ENCODE results near the gene SLC39A6.
"Not testable (repeated sequence)": the region's sequence is repeated elsewhere in the genome, so short reads cannot be mapped to it uniquely, and the experiment has no call there.

SLC39A6 gene

GRCh38 chr18:36086186-36086585, 43.0 kb downstream of the SLC39A6 start:
- H3K9ac ChIP-seq (ENCODE audit: low read length in 5 of 5) = no peak overlapping the region

DNA sequence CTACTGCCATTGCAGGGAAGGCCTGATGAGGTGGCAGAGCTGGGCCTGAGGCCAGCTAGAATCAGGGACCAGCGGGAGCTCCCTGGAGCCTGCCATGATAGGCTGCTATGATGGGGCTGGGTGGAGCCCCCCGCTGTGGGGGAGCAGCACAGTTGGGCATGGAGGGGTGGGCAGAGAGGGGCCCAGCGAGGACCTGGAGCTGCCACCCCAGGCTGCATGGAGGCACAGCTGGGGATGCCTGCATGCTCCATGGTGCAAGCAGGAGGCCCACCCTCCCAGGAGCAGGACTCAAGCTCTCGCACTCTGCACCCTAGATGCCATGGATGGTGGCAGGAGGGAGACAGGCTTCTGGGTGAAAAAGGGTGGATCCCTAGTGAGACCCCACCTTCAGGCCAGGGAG, 43.9 kb downstream of the SLC39A6 start:
- H3K36me3 ChIP-seq (ENCODE audit: control insufficient read depth in 5 of 5, insufficient read depth in 5 of 5, low read length in 5 of 5) = no peaks in the 10 kb centered on the region
- peaks cover 0 to 9% (median under 1%) of the 10 kb centered on the region in 5 donors for H3K9me3 ChIP-seq (ENCODE audit: control insufficient read depth in 5 of 5, low read length in 5 of 5)
- no peak overlapping the region for H3K27ac ChIP-seq (ENCODE audit: low read depth, low read length)
- peaks cover 0 to 6% (median 3%) of the 10 kb centered on the region in 5 donors for H3K4me1 ChIP-seq (ENCODE audit: control insufficient read depth in 5 of 5, insufficient read depth in 5 of 5, low read length in 5 of 5)
- no peak overlapping the region for H3K9ac ChIP-seq (ENCODE audit: low read length in 5 of 5)
- no peak overlapping the region for H3K4me3 ChIP-seq (ENCODE audit: low read depth in 1 of 5, low read length in 5 of 5)
- H3K27me3 ChIP-seq (ENCODE audit: control insufficient read depth in 5 of 5, insufficient read depth in 4 of 5, low read length in 5 of 5) = no peaks in the 10 kb centered on the region

More at GRCh38 chr18:36086186-36086585, 43.0 kb downstream of the SLC39A6 start:
- Histone ChIP-seq H3K27ac (ENCODE audit: low read depth, low read length) (no peak overlapping the region), H3K27me3 (ENCODE audit: control insufficient read depth in 5 of 5, insufficient read depth in 4 of 5, low read length in 5 of 5) (no peaks in the 10 kb centered on the region), H3K9me3 (ENCODE audit: control insufficient read depth in 5 of 5, low read length in 5 of 5) (peaks cover 0 to 5% (median 0%) of the 10 kb centered on the region in 5 donors), H3K36me3 (ENCODE audit: control insufficient read depth in 5 of 5, insufficient read depth in 5 of 5, low read length in 5 of 5) (no peaks in the 10 kb centered on the region), H3K4me1 (ENCODE audit: control insufficient read depth in 5 of 5, insufficient read depth in 5 of 5, low read length in 5 of 5) (peaks cover 0 to 6% (median 3%) of the 10 kb centered on the region in 5 donors), H3K4me3 (ENCODE audit: low read depth in 1 of 5, low read length in 5 of 5) (no peak overlapping the region)

DNA sequence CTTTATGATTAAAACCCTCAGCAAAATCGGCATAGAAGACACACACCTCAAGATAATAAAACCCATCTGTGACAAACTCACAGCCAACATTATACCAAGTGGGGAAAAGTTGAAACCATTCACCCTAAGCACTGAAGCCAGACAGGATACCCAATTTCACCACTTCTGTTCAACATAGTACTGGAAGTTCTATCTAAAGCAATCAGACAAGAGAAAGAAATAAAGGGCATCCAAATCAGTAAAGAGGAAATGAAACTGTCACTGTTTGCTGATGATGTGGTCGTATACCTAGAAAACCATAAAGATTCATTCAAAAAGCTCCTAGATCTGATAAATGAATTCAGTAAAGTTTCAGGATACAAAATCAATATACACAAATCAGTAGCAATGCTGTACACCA, 45.4 kb downstream of the SLC39A6 start:
- Histone ChIP-seq H3K4me3 (ENCODE audit: low read depth in 1 of 5, low read length in 5 of 5) (no peak overlapping the region), H3K4me1 (ENCODE audit: control insufficient read depth in 5 of 5, insufficient read depth in 5 of 5, low read length in 5 of 5) (peaks cover 0 to 15% (median 12%) of the 10 kb centered on the region in 5 donors), H3K36me3 (ENCODE audit: control insufficient read depth in 5 of 5, insufficient read depth in 5 of 5, low read length in 5 of 5) (no peaks in the 10 kb centered on the region), H3K27me3 (ENCODE audit: control insufficient read depth in 5 of 5, insufficient read depth in 4 of 5, low read length in 5 of 5) (no peaks in the 10 kb centered on the region), H3K27ac (ENCODE audit: low read depth, low read length) (no peak overlapping the region), H3K9me3 (ENCODE audit: control insufficient read depth in 5 of 5, low read length in 5 of 5) (peaks cover 0 to 12% (median 4%) of the 10 kb centered on the region in 5 donors), H3K9ac (ENCODE audit: low read length in 5 of 5) (no peak overlapping the region)

GRCh38 chr18:36081118-36081517, 48.0 kb downstream of the SLC39A6 start:
- not testable (repeated sequence) for H3K27ac ChIP-seq (ENCODE audit: low read depth, low read length); H3K27me3 ChIP-seq (ENCODE audit: control insufficient read depth in 5 of 5, insufficient read depth in 4 of 5, low read length in 5 of 5); H3K9ac ChIP-seq (ENCODE audit: low read length in 5 of 5); H3K4me3 ChIP-seq (ENCODE audit: low read depth in 1 of 5, low read length in 5 of 5); H3K36me3 ChIP-seq (ENCODE audit: control insufficient read depth in 5 of 5, insufficient read depth in 5 of 5, low read length in 5 of 5)
- Histone ChIP-seq H3K9me3 (ENCODE audit: control insufficient read depth in 5 of 5, low read length in 5 of 5) (peaks cover 0 to 12% (median 4%) of the 10 kb centered on the region in 5 donors), H3K4me1 (ENCODE audit: control insufficient read depth in 5 of 5, insufficient read depth in 5 of 5, low read length in 5 of 5) (peaks cover 0 to 15% (median 11%) of the 10 kb centered on the region in 5 donors)

DNA sequence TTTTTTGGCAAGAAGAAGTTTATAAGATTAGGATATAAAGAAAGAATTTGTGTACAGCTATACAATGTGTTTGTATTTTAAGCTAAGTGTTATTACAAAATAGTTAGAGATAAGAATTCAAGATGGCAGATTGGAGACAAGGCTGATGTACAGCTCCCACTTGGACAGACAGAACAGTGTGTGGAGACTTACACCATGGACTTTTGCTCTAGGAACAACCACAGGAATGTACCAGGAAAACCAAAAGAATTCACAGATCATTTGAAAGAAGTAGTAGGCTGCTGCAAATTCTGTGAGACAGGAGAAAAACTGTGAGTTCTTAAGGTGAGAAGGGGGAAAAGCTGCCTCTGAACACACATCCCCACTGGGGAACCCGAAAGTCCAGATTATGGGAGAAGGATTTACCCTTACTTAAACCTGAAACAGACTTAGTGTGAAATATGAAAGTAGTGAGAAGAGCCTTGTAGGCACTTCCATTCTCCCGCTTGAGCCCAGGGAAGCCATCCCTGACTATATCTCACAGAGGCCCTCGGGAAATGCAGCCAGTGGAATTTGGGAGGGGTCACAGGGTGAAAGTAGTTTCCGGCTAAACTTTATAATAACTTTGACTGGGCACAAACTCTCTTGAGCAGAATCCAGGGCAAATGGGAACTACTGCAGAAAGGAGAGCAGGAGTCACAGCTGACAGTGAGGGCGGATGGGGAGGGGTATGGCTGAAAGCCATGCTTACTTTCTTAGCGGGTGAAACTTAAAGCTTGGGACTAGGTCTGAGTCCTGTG, 50.2 kb downstream of the SLC39A6 start:
- Histone ChIP-seq H3K9ac (ENCODE audit: low read length in 5 of 5) (no peak overlapping the region), H3K9me3 (ENCODE audit: control insufficient read depth in 5 of 5, low read length in 5 of 5) (peaks cover 0 to 12% (median 4%) of the 10 kb centered on the region in 5 donors), H3K36me3 (ENCODE audit: control insufficient read depth in 5 of 5, insufficient read depth in 5 of 5, low read length in 5 of 5) (no peaks in the 10 kb centered on the region), H3K4me1 (ENCODE audit: control insufficient read depth in 5 of 5, insufficient read depth in 5 of 5, low read length in 5 of 5) (peaks cover 0 to 13% (median 9%) of the 10 kb centered on the region in 5 donors), H3K27me3 (ENCODE audit: control insufficient read depth in 5 of 5, insufficient read depth in 4 of 5, low read length in 5 of 5) (no peaks in the 10 kb centered on the region), H3K4me3 (ENCODE audit: low read depth in 1 of 5, low read length in 5 of 5) (peak overlapping the region in 4 of 5 donors; percentile 12 to 39 (median 28)), H3K27ac (ENCODE audit: low read depth, low read length) (no peak overlapping the region)

DNA sequence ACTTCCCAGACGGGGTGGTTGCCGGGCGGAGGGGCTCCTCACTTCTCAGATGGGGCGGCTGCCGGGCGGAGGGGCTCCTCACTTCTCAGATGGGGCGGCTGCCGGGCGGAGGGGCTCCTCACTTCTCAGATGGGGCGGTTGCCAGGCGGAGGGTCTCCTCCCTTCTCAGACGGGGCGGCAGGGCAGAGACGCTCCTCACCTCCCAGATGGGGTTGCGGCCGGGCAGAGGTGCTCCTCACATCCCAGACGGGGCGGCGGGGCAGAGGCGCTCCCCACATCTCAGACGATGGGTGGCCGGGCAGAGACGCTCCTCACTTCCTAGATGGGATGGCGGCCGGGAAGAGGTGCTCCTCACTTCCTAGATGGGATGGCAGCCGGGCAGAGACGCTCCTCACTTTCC, 51.4 kb downstream of the SLC39A6 start:
- H3K27me3 ChIP-seq (ENCODE audit: control insufficient read depth in 5 of 5, insufficient read depth in 4 of 5, low read length in 5 of 5); H3K9ac ChIP-seq (ENCODE audit: low read length in 5 of 5); H3K36me3 ChIP-seq (ENCODE audit: control insufficient read depth in 5 of 5, insufficient read depth in 5 of 5, low read length in 5 of 5); H3K4me3 ChIP-seq (ENCODE audit: low read depth in 1 of 5, low read length in 5 of 5); H3K27ac ChIP-seq (ENCODE audit: low read depth, low read length): not testable (repeated sequence)
- Histone ChIP-seq H3K9me3 (ENCODE audit: control insufficient read depth in 5 of 5, low read length in 5 of 5) (peaks cover 0 to 12% (median 4%) of the 10 kb centered on the region in 5 donors), H3K4me1 (ENCODE audit: control insufficient read depth in 5 of 5, insufficient read depth in 5 of 5, low read length in 5 of 5) (peaks cover 0 to 13% (median 9%) of the 10 kb centered on the region in 5 donors)

GRCh38 chr18:36075862-36076587, 53.1 kb downstream of the SLC39A6 start:
- Histone ChIP-seq H3K4me1 (ENCODE audit: control insufficient read depth in 5 of 5, insufficient read depth in 5 of 5, low read length in 5 of 5) (peaks cover 0 to 13% (median 9%) of the 10 kb centered on the region in 5 donors), H3K9me3 (ENCODE audit: control insufficient read depth in 5 of 5, low read length in 5 of 5) (peaks cover 0 to 10% (median 4%) of the 10 kb centered on the region in 5 donors), H3K4me3 (ENCODE audit: low read depth in 1 of 5, low read length in 5 of 5) (no peak overlapping the region), H3K27ac (ENCODE audit: low read depth, low read length) (no peak overlapping the region), H3K9ac (ENCODE audit: low read length in 5 of 5) (no peak overlapping the region), H3K36me3 (ENCODE audit: control insufficient read depth in 5 of 5, insufficient read depth in 5 of 5, low read length in 5 of 5) (no peaks in the 10 kb centered on the region), H3K27me3 (ENCODE audit: control insufficient read depth in 5 of 5, insufficient read depth in 4 of 5, low read length in 5 of 5) (no peaks in the 10 kb centered on the region)

GRCh38 chr18:36074435-36074834, 54.7 kb downstream of the SLC39A6 start:
- peaks cover 0 to 3% (median 0%) of the 10 kb centered on the region in 5 donors for H3K9me3 ChIP-seq (ENCODE audit: control insufficient read depth in 5 of 5, low read length in 5 of 5)

DNA sequence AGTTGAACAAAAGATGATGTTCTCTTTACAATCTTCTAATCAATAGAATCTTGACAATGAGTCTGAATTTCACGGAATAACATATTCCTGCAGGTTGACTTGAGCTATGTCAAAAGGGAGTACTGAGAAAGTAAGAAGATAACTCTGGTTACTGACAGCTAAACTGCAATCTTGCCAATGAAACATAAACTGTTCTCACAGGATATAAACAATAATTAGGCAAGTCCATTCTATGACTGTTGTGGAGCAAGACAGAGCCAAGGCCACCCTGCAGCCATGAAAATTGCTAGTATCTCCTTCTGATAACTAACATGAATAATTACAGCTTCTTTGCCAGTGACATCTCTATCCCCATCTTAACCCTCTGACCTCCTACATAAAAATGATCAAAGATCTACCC, 55.5 kb downstream of the SLC39A6 start:
- Histone ChIP-seq H3K27me3 (ENCODE audit: control insufficient read depth in 5 of 5, insufficient read depth in 4 of 5, low read length in 5 of 5) (no peaks in the 10 kb centered on the region), H3K36me3 (ENCODE audit: control insufficient read depth in 5 of 5, insufficient read depth in 5 of 5, low read length in 5 of 5) (no peaks in the 10 kb centered on the region), H3K4me3 (ENCODE audit: low read depth in 1 of 5, low read length in 5 of 5) (no peak overlapping the region), H3K9me3 (ENCODE audit: control insufficient read depth in 5 of 5, low read length in 5 of 5) (no peaks in the 10 kb centered on the region), H3K4me1 (ENCODE audit: control insufficient read depth in 5 of 5, insufficient read depth in 5 of 5, low read length in 5 of 5) (peaks cover 0 to 2% (median under 1%) of the 10 kb centered on the region in 5 donors), H3K9ac (ENCODE audit: low read length in 5 of 5) (no peak overlapping the region), H3K27ac (ENCODE audit: low read depth, low read length) (no peak overlapping the region)

More at GRCh38 chr18:36074435-36074834, 54.7 kb downstream of the SLC39A6 start:
- no peak overlapping the region for H3K9ac ChIP-seq (ENCODE audit: low read length in 5 of 5)
- peaks cover 0 to 10% (median 7%) of the 10 kb centered on the region in 5 donors for H3K4me1 ChIP-seq (ENCODE audit: control insufficient read depth in 5 of 5, insufficient read depth in 5 of 5, low read length in 5 of 5)
- H3K27ac ChIP-seq (ENCODE audit: low read depth, low read length) = no peak overlapping the region
- H3K4me3 ChIP-seq (ENCODE audit: low read depth in 1 of 5, low read length in 5 of 5) = no peak overlapping the region
- no peaks in the 10 kb centered on the region for H3K27me3 ChIP-seq (ENCODE audit: control insufficient read depth in 5 of 5, insufficient read depth in 4 of 5, low read length in 5 of 5)
- no peaks in the 10 kb centered on the region for H3K36me3 ChIP-seq (ENCODE audit: control insufficient read depth in 5 of 5, insufficient read depth in 5 of 5, low read length in 5 of 5)

GRCh38 chr18:36072406-36072805, 56.7 kb downstream of the SLC39A6 start:
- not testable (repeated sequence) for H3K9ac ChIP-seq (ENCODE audit: low read length in 5 of 5); H3K27me3 ChIP-seq (ENCODE audit: control insufficient read depth in 5 of 5, insufficient read depth in 4 of 5, low read length in 5 of 5); H3K4me3 ChIP-seq (ENCODE audit: low read depth in 1 of 5, low read length in 5 of 5); H3K27ac ChIP-seq (ENCODE audit: low read depth, low read length); H3K4me1 ChIP-seq (ENCODE audit: control insufficient read depth in 5 of 5, insufficient read depth in 5 of 5, low read length in 5 of 5); H3K9me3 ChIP-seq (ENCODE audit: control insufficient read depth in 5 of 5, low read length in 5 of 5); H3K36me3 ChIP-seq (ENCODE audit: control insufficient read depth in 5 of 5, insufficient read depth in 5 of 5, low read length in 5 of 5)
